NCI-H2107 treated with DMSO at 0.1 percent for 48 hours (cell line): Measurements from ENCODE around the gene KIRREL3.

Source experiments
- DNase-seq: peaks from one replicate; lab custom pipeline; 2025; ENCODE audit not compliant: unreplicated experiment; lab: John Stamatoyannopoulos, UW

The KIRREL3 gene

GRCh38 chr11:126997641-126998040, 2.9 kb downstream of the KIRREL3 start:
- no peak for DNase-seq

DNA sequence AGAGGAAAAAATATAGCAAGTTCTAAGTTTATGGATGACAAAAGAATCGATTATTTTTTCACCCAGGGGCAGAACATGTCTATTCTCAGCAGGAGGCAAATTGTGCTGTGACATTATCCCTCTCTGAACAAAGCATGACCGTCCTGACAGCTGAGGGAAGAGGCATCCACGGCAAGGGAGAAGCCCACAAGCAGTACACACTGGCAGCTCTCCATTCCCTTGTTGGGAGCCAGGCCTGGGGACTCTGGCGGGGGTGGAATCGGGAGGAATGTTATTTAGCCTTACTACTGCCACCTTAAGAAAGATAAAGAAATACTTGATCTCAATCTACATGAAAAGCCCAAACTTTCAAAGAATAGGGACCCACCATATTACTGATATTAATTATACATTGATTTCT, 3.4 kb downstream of the KIRREL3 start:
- no peak for DNase-seq

DNA sequence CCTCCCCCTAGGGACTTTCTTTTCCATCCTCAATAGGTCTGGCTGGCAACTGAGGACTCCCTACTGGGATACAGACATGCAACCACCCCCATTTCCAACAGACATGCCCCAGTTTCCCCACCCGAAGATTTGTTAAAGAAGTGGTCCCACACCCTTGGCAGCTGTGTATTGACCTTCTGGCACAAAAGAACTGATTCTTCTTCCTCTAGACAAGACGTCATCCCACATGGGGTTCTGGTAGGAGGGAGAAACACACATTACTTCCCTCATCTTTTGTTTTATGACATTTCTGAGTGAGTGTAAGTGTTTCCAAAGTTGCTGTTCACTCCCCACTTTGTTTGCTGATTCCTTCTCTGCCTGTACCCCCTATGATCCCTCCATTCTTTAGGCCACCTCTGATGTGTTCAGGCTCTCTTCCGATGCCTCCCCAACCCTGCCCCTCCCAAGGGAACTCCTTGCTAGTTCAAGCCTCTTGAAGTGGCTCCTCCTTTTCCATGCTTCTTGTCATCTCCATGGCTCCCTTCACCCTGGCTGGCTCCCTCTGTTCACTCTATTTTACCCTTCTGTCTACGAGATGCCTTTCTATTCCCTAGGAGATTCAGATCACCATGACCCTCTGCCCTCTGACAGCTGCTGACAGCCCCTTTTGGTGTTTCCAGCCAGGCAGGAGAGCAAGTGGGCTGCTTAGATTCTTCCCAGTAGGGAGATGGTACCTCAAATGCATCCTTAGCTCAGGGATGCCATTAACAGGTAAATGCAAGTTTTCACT, 4.3 kb downstream of the KIRREL3 start:
- no peak for DNase-seq

- DNase-seq: no peak
Measured at GRCh38 chr11:126993599-126993998, 7.0 kb downstream of the KIRREL3 start.

GRCh38 chr11:126992804-126993111, 7.8 kb downstream of the KIRREL3 start:
- DNase-seq: no peak

DNA sequence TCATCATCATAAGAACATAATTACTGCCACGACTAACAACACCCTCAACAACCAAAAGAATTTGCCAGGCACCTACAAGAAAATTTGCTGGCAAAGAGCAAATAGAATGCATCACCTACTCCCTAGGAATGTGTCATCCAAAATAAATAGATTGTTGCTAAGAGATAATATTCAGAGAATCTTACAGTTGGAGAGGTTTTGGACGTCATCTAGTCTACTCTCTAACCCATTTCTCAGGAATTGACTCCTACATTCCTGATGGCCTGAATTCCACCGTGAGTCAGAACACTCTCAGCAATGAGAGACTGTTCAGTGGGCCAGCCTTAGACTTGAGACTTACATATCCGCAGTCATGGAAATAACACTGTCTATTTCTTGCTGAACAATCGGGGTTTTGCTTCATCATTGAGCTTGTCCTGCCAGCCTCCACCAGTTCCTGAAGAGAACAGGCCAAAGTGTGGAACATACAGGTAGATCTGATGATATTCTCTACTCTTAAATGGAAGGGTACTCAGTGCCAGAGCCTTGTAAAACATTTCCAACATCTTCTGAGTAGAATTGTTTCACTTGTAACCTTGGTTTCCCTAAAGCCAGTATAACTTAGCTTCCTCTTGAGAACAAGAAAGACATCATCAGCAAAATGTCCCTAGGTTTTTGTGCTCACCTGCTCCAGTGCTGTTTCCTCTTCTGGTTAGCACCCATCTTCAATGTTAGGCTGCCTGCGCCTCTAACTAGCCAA, 8.3 kb downstream of the KIRREL3 start:
- no peak for DNase-seq

GRCh38 chr11:126991596-126991995, 9.0 kb downstream of the KIRREL3 start:
- no peak for DNase-seq

- DNase-seq: no peak
Measured at GRCh38 chr11:126990716-126991480, 9.7 kb downstream of the KIRREL3 start.

DNA sequence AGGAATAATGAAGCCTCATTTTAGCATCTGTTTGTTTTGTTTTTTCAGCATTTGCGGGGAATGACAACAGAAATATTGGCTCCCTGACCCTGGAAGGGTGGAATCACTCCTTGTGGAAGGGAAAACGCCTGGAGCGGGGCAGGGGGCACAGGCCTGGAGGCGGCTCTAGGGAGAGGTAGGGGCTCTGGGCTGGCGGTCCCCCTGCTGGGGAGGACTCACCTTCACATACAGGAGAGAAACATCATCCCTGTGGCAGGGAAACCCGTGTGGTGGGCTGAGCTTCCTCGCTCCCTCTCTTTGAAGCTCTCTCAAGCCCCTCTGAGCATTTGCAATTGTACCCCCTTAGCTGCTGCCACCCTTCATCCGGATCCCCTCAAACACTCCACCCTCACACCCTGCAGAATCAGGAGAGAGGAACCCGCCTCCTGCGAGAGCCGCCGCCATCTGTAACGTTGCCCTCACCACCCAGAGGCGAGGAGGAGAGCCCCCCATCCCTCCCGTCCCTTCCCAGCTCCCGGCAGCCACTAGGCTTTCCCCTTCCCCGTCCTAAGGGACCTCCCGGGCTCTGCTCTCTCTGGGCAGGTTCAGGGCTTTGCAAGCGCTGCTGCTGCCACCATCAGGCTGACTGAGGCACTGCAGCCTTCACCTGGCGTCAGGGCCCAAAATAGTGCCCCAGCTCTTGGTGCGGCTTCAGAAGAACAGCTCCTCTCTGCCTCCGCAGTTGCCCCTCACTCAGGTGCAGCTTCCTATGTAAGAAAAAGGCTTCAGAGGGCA, 10.4 kb downstream of the KIRREL3 start:
- DNase-seq: peak; percentile 48

GRCh38 chr11:126988655-126989054, 11.9 kb downstream of the KIRREL3 start:
- no peak for DNase-seq

GRCh38 chr11:126981635-126982034, 18.9 kb downstream of the KIRREL3 start:
- DNase-seq: no peak

DNA sequence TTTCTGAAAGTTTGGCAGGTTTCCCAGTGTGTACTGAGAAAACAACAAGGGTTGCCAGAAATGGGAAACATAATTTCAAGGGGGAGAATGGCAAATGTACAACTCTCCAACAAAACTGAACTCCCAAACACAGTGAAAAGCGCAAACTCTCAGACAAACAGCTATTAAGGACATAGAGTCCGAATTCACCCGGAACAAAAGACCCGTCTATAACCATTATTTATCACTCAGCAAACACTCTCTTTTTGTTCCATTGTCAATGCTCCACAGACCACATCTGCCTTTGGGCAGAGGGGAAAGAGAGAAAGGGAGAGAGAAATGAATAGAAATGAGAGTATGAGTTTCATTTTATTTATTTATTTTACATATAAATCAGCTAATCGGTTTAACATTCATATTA, 21.7 kb downstream of the KIRREL3 start:
- peak; percentile 79 for DNase-seq

DNA sequence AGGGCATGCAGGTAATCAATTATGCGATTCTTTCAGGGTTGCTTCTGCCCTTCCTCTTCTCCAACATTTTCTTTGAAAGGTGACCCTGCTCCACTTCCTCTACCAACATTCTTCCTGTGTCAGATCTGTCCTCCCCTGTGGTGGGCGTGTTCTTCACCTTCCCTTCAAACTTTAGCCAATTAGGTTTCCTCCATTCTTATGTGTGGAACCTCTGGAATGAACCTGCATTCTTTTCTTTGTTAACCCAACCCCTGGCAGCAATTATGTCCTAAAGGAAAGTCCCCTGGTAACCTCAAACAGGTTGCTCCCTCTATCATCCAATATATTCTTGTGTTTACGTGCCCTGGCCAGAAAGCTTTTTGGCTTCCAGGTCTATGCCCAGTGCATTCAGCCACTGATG, 22.4 kb downstream of the KIRREL3 start:
- DNase-seq: no peak

DNA sequence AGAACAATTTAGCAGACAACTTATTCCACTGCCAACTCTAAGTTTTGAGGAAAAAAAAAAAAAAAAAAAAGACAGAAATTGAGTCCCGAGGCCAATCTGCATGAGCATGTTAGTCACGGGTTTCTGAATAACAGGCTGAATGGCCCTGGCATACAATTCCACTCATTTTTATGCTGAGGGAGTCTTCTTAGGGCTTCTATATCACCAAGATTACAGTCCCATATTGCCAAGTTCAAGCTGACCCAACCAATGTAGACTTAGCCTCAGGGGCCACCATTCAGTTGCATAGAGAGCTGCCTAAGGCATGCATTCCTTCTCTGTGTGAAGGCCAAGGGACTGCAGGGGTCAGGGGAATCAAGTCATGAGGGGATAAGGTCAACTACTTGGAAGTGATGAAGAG, 27.5 kb downstream of the KIRREL3 start:
- DNase-seq: no peak

- DNase-seq: no peak
Measured at GRCh38 chr11:126971305-126971704, 29.3 kb downstream of the KIRREL3 start.

GRCh38 chr11:126969865-126970479, 30.6 kb downstream of the KIRREL3 start:
- no peak for DNase-seq

DNA sequence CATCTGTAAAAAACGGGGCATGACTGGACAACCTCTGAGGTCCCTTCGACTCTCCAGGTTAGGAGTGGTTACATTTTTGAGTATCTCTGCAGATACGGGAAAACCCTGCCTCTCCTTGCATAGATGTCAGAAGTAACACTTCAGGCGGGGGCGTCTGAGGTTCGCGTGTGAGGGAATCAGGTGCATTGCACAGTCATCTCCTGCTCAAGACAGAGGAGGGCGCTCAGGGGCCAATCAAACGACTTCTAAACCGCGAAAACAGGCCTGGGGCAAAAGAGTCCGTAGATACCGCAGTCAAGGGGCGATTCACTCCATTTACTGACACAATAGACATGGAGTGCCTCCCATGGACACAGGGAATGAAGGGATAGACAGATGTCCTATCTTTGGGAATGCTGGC, 31.7 kb downstream of the KIRREL3 start:
- DNase-seq: no peak

- DNase-seq: no peak
Measured at GRCh38 chr11:126965331-126965730, 35.2 kb downstream of the KIRREL3 start.

GRCh38 chr11:126963603-126964363, 36.8 kb downstream of the KIRREL3 start:
- DNase-seq: no peak

DNA sequence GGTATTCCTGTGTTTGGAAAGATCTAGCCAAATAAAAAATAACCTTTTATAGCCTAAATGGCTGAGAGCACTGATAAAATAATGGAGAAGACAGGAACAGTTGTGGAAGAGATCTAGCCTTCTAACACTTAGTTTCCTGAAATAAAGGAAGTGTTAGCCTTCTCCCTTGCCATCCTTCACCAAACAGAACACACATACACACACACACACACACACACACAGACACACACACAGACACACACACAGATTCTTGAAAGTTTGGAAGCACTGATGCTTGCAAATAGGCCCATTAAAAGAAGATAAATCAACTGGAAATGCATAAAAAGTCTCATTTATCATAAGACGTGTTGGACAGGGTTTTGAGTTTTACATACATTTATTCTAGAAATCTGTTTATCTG, 37.5 kb downstream of the KIRREL3 start:
- DNase-seq: no peak
